HT-29 (cell line): ENCODE results near the gene ADGRG4. TPM values are rescaled to one million over a fixed set of nuclear protein-coding genes. Genes with fewer than 3 reads are reported as not detected.
A peak's percentile ranks its signal among the peaks of the same experiment; 100 is the strongest.

Experiments used
- DNase-seq: peaks from one replicate; pipeline ENCODE4 v3.0.0-alpha.2; 2015; ENCODE audit warnings: low spot score
- total RNA-seq: library from RNA; depleted of rRNA; stranded (reverse); fragments of >200 nt; shearing (Covaris generic); gene quantifications from 2 replicates; pipeline ENCODE4 v1.2.3, GENCODE V29; 2014

ADGRG4 gene
- total RNA-seq, 1 experiment from 2014 or later: not detected

DNA sequence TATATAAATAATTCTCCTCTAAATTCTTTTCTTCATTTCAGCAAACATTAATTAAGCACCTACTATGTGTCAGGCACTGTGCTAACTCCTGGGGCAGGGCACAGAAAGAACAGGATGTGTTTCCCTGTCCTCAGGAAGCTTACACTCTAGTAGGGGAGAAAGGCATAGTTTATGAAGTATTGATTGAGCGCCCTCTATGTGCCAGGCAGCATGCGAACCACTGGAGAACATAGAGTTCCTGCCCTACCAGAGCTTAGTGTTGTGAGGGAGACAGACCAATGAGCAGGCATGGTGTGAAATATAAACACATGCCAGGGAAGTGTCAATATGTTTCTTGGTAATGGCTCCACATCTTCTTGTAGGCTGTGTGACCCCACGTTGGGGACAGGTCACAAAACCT is 3.7 kb downstream of the ADGRG4 start:
- no peak for DNase-seq

DNA sequence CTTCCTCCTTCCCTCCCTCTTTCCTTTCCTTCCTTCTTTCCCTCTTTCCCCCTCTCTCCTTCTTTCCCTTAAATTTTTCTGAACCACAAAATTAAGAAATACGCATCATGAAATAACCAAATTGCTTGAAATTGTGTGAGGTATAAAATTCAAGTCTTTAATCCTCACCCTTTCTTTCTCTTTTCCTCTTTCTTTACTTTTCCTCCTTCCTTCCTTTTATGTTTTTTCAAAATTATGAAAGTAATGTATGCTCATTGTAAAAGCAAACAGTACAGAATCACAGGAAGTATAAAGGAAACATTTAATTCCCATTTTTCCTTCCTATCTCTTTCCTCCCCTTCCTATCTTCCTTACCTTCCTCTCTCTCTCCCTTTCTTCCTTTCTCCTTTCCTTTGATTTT is 5.4 kb downstream of the ADGRG4 start:
- no peak for DNase-seq

- DNase-seq: no peak
Observed at GRCh38 chrX:136307471-136307870, 6.7 kb downstream of the ADGRG4 start.

- no peak for DNase-seq
Observed at GRCh38 chrX:136310411-136310810, 9.6 kb downstream of the ADGRG4 start.

DNA sequence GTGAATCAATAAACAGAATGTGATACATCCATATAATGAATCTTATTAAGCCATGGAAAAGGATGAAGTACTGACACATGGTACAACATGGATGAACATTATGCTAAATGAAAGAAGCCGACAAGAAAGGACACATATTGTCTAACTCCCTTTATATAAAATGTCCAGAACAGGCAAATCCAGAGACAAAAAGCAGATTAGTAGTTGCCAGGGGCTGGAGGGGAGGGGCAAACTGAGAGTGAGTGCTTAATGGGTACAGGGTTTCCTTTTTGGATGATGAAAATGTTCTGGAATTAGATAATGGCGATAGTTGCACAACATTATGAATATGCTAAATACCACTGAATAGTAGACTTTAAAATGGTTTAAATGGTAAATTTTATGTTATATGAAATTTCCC is 17.4 kb downstream of the ADGRG4 start:
- no peak for DNase-seq

DNA sequence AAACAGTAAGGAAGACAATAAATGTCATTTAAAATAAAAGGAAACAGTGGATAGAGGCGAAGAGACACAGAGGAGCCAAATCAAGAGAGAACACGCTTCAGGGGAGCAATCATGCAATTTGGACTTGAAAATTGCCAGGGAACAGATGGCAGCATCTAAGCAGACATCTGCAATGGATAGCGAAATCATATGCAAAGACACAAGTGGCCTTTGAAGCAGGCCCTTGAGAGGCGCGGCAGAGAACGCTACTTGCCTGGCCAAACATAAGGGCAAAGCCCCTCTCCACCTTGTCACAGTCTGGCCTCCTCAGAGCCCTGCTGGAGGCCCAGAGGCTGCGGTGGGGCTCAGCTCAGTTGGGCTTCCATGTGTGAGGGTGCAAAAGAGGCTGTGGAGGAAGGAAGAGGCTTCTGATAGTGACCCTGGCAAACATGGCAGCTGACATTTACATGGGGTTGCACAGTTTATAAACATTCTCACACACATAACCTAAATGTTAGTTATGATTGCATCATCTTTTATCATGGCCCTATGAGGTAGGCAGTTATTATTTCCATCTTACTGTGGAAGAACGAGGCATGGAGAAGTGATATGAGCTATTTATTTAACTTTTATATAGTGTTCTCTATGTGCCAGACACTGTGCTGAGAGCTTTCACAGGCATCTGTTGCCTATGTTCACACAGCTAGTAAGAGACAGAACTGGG is 18.3 kb downstream of the ADGRG4 start:
- no peak for DNase-seq

GRCh38 chrX:136319600-136319999 is 18.8 kb downstream of the ADGRG4 start:
- no peak for DNase-seq

DNA sequence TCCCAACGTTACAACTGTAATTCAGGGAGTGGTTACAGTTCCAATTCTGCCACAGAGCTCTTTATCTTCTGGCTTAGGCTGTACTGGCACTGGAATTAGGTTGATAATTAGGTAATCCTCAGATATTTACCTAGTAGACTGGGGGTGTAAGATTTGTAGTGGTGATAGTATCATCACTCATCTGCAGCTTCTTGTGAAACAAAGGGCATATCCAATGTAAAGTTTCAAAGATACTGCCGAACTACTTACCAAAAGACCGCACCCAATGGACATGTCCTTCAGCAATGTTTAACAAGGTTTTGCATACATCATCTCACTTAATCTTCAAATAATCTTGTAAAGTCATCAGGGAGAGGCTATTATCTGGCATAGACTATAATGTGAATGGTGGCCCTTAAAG is 20.8 kb downstream of the ADGRG4 start:
- DNase-seq: no peak

DNA sequence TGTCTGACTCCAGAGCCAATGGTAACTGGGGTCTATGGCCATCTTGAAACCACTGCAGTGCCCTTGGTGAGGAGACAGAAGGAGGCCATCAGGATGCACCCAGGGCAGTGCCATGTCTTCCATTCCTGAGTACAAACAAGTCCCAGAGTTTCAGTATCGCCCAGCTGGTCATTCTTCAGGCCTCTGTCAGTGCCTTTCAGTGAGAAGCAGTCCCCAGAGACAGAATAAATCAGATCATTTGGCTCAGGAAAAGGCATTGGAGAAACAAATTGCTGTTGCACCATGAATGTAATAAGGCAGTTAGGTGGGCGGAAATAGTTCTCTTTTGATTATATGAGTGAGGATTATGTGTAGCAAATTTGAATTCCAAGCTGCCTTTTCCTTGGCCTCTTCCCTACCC is 21.3 kb downstream of the ADGRG4 start:
- no peak for DNase-seq

DNA sequence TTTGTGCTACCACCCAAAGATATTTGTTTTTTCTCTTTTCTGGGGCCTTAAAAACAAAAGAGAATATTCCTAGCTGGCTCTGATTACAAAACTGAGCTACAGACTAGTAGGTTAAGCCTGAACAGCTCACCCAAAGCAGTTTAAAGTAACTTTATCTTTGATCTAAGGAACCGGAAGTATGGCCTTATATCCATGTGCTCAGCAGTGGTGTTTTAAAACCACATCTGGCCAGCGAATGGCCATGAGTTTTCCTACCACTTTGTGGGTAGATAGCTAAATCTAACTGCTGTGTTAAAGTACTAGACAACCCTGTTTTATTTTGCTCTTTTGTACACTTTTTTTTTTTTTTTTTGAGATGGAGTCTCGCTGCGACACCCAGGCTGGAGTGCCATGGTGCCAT is 24.6 kb downstream of the ADGRG4 start:
- DNase-seq: no peak

- no peak for DNase-seq
Observed at GRCh38 chrX:136328933-136329332, 28.2 kb downstream of the ADGRG4 start.

GRCh38 chrX:136336623-136337022 is 35.9 kb downstream of the ADGRG4 start:
- DNase-seq: peak; percentile 30

DNA sequence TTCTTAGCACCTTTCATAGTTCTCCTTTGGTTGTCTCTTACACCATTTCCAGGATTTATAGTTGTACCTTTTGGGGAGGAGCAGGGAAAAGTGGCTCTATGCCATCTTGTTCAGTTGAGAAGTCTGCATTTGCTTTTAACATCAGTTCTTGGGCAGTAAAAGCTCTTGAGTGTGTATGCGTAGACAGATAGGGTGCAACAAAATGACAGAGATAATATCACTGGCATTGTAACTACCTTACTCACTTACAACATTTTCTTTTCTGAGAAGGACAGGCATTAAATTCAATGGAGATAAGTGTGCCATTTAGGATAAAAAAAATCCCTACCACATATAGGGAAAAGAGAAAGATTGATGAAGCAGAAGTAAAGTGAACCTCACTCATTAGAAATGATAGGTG is 38.9 kb downstream of the ADGRG4 start:
- no peak for DNase-seq

GRCh38 chrX:136344320-136344719 is 43.6 kb downstream of the ADGRG4 start:
- DNase-seq: no peak

DNA sequence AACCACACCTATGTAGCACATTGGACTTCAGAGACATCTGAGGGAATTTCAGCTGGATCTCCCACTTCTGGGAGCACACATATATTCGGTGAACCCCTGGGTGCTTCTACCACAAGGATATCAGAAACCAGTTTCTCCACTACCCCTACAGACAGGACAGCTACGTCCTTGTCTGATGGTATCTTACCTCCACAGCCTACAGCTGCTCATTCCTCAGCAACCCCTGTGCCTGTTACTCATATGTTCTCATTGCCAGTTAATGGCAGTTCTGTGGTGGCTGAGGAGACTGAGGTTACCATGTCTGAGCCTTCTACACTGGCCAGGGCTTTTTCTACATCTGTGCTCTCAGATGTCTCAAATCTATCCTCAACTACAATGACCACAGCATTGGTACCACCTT is 45.7 kb downstream of the ADGRG4 start:
- DNase-seq: no peak

- DNase-seq: no peak
Observed at GRCh38 chrX:136347706-136348105, 46.9 kb downstream of the ADGRG4 start.

DNA sequence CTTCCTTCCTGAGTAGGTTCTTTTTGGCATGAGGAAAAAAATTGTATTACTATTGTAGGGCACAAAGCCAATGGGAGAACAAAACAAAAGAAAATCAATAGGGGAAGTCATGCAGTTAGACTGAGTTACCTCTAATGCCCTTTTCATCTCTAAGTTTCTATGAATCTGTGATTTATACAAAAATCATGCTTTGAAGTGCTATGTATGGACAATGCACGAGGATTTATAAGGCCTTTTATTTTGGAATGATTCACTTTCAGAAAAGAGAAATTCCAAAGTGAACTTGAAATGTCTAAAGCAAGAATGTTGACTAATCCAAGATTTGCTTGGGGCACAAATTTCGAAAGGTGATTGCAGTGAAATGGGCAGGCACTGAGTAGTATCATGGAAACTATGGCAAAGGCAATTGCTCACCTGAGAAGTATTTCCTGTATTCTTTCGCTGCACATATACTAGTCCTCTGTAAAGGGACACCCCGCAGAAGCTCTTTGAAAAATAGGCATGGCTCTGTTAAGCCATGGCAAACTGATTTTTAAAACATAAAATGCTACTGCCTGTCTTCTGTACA is 52.8 kb downstream of the ADGRG4 start:
- no peak for DNase-seq

DNA sequence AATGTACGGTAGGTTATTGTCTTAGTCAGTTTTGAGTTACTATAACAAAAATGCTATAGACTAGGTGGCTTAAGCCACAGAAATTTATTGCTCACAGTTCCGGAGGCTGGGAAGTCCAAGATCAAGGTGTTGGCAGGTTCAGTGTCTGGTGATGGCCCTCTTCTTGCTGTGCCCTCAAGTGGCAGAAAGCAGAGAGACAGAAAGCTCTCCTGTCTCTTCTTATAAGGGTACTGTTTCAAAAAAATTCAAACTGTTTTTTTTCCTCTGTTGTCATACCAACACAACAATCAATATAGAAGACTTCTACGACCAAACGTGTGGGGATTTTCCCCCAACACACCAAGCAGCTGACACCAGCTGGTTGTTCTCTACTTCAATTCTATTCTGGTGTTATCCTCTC is 53.4 kb downstream of the ADGRG4 start:
- DNase-seq: no peak

- DNase-seq: no peak
Observed at GRCh38 chrX:136369377-136369776, 68.6 kb downstream of the ADGRG4 start.

- no peak for DNase-seq
Observed at GRCh38 chrX:136376713-136377112, 76.0 kb downstream of the ADGRG4 start.

DNA sequence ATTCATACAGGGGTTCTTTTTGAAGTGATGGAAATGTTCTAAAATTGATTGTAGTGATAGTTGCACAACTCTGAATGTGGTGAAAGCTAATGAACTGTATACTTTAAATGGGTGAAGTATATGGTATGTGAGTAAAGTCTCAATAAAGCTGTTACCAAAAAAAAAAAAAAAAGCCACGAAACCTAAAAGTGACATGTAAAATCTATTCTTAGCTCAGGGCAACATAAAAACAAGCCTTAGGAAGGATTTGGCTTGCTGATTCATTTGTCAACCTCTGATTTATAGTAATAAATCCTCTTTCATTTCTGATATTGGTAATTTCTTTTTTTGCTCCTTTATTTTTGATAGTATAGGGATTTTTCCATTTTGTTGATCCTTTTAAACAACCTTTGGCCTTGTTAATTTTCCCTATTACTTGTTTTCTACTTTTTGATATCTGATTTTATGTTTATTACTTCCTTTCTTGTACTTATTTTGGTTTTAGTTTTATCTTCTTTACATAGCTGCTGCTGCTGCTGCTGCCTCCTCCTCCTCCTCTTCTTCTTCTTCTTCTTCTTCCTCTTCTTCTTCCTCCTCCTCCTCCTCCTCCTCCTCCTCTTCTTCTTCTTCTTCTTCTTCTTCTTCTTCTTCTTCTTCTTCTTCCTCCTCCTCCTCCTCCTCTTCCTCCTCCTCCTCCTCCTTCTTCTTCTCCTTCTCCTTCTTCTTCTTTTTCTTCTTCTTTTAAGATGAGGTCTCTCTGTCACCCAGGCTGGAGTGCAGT is 79.4 kb downstream of the ADGRG4 start:
- DNase-seq: no peak

- no peak for DNase-seq
Observed at GRCh38 chrX:136386173-136386572, 85.4 kb downstream of the ADGRG4 start.

DNA sequence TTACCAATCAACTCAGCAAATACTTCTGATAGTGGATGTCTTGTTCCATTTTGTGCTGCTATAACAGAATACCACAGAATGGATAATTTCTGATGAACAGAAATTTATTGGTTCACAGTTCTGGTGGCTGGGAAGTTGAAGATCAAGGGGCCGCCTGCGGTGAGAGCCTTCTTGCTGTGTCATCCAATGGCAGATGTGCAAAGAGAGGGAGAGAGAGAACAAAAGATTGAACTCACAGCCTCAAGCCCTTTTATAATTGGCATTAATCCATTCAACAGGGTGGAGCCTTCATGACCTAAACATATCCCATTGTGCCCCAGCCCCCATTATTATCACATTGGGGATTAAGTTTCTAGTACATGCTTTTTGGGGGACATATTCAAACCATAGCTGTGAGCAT is 86.1 kb downstream of the ADGRG4 start:
- no peak for DNase-seq
